Measurements from ENCODE around the gene FTO. TPM values are rescaled to one million over a fixed set of nuclear protein-coding genes. Genes with fewer than 3 reads are reported as not detected.

The FTO gene
- total RNA-seq, 2 donors from 2014 or later: 73.6 to 90.6 TPM

DNA sequence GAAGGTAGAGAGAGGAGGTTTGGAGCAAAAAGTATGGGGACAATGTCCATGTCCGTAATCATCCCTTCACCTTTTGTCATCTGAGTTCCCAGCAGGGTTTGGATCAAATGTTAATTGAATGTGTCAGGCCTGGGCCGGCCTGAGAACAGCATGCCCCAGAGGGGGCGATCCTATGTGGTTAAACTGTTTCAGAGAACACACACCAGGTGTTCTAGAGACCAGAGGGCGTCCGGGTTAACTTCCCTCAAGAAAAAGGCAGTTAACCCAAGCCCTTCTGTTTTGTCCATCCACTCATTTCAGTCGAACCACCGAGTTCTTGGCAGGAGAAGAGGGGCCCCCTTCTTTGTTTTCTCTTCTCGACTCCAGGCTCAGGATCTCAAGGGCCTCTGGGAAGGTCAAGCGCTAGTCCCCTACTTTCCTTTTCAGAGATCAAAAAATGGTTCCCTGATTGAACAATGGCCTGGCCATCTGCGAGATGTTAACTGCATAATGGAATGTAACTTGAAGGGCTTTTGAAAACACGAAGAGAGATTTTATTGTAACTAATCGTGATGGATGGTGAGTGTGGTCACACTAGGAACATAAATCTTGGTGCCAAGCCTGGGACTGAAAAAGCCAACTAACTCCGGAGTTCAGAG lies 440.1 kb downstream of the FTO start:
- TF ChIP-seq, protein P1, sequence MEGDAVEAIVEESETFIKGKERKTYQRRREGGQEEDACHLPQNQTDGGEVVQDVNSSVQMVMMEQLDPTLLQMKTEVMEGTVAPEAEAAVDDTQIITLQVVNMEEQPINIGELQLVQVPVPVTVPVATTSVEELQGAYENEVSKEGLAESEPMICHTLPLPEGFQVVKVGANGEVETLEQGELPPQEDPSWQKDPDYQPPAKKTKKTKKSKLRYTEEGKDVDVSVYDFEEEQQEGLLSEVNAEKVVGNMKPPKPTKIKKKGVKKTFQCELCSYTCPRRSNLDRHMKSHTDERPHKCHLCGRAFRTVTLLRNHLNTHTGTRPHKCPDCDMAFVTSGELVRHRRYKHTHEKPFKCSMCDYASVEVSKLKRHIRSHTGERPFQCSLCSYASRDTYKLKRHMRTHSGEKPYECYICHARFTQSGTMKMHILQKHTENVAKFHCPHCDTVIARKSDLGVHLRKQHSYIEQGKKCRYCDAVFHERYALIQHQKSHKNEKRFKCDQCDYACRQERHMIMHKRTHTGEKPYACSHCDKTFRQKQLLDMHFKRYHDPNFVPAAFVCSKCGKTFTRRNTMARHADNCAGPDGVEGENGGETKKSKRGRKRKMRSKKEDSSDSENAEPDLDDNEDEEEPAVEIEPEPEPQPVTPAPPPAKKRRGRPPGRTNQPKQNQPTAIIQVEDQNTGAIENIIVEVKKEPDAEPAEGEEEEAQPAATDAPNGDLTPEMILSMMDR (IDR thresholded peaks at IDR 0.05): no peak
- Histone ChIP-seq H3K4me3 (no peak overlapping the region), H3K4me1 (no peaks in the 10 kb centered on the region), H3K36me3 (no peaks in the 10 kb centered on the region), H3K27me3 (no peaks in the 10 kb centered on the region), H3K9me3 (peaks cover 0 to 3% of the 10 kb centered on the region in 2 donors), H3K27ac (no peak overlapping the region)
- DNase-seq (ENCODE audit: low spot score): no peak

DNA sequence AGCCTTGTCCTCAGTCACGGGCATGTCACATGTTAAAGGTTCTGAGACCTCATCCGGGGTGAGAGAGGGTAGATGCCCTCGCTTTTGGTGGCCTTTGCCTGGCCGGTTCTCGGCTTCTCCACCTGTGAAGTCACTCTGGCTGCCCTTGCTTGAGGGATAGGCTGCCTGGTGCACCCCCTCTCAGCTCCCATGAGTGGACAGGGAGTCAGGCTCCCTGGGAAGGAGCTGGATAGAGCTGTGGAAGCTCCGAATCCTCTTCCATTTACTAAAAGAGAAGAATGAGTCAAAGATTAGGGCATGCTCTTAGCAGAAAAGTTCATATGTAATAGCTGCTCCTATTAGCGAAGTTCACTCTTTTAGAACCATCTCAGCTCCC lies 440.6 kb downstream of the FTO start:
- Histone ChIP-seq H3K4me3 (no peak overlapping the region), H3K27me3 (no peaks in the 10 kb centered on the region), H3K36me3 (no peaks in the 10 kb centered on the region), H3K27ac (no peak overlapping the region), H3K4me1 (no peaks in the 10 kb centered on the region), H3K9me3 (peaks cover 0 to 6% of the 10 kb centered on the region in 2 donors)
- no peak for DNase-seq (ENCODE audit: low spot score)
- TF ChIP-seq, protein P1 (IDR thresholded peaks at IDR 0.05): no peak

DNA sequence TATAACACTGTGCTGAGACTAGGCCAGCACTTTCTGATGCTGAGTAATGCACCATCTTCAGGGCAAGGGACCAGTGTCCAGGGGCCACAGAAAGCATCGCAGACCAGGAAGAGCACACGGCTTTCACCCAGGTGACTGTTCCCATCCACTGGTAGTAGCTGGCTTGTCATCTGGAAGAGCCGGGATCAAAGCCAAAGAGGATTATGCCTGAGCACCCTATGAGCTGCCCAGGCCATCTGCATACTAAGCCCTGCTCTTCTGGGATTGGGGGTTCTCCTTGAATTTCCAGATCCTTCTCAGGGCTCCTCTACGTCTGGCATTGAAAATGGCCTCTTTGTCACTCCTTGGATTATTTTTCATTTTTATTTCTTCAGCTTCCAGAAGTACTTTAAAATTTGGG lies 441.9 kb downstream of the FTO start:
- TF ChIP-seq, protein P1 (IDR thresholded peaks at IDR 0.05): no peak
- Histone ChIP-seq H3K9me3 (peaks cover 0 to 6% of the 10 kb centered on the region in 2 donors), H3K27ac (no peak overlapping the region), H3K4me3 (no peak overlapping the region), H3K4me1 (no peaks in the 10 kb centered on the region), H3K27me3 (no peaks in the 10 kb centered on the region), H3K36me3 (no peaks in the 10 kb centered on the region)
- no peak for DNase-seq (ENCODE audit: low spot score)

DNA sequence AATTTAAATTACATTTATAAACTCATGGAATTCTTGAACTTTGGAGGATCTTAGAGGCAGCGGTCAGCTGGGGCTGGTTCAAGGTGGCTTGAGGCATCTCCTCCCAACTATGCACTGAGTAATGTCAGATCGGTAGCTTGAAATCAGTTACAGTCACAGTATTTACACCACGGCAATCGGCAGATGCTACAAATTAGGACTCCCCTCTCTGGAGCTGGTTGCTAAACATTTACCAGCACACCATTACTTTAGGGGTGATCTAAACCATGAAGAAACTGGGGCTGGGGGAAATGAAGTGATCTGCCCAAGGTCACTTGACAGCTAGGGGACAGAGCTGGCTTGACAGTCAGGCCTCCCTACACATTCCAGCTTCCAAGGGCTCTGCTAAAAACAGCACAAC lies 445.0 kb downstream of the FTO start:
- Histone ChIP-seq H3K9me3 (peaks cover 0 to 6% of the 10 kb centered on the region in 2 donors), H3K36me3 (no peaks in the 10 kb centered on the region), H3K27ac (no peak overlapping the region), H3K27me3 (no peaks in the 10 kb centered on the region), H3K4me3 (no peak overlapping the region), H3K4me1 (no peaks in the 10 kb centered on the region)
- DNase-seq (ENCODE audit: low spot score): no peak
- TF ChIP-seq, protein P1 (IDR thresholded peaks at IDR 0.05): no peak

DNA sequence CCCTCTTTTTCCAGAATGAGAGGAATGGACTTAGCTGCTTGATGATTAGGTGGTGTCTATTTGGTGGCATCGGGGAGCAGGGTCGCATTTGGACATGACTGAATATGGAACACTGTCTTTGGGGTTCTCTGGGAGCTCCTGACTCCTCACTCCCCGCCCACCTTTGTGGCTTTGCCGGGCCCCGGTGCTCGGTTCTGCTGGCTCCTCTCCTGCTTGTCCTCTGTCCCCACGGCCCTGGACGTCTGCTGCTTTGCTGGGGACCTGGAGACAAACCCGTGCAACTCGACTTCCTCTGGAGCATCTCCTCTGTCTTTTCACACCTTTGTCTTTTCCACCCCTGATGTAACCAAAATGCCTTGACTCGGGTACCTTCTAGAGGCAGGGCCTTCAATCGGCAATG lies 446.9 kb downstream of the FTO start:
- Histone ChIP-seq H3K9me3 (peaks cover 0 to 6% of the 10 kb centered on the region in 2 donors), H3K36me3 (no peaks in the 10 kb centered on the region), H3K27me3 (no peaks in the 10 kb centered on the region), H3K4me3 (no peak overlapping the region), H3K4me1 (no peaks in the 10 kb centered on the region), H3K27ac (no peak overlapping the region)
- DNase-seq (ENCODE audit: low spot score): no peak
- TF ChIP-seq, protein P1 (IDR thresholded peaks at IDR 0.05): no peak

Measured in right atrium auricular region (tissue), 2 donors.